ENCODE results near the gene CDKN2C.
"Not testable (repeated sequence)": the region's sequence is repeated elsewhere in the genome, so short reads cannot be mapped to it uniquely, and the experiment has no call there.

Gene CDKN2C

DNA sequence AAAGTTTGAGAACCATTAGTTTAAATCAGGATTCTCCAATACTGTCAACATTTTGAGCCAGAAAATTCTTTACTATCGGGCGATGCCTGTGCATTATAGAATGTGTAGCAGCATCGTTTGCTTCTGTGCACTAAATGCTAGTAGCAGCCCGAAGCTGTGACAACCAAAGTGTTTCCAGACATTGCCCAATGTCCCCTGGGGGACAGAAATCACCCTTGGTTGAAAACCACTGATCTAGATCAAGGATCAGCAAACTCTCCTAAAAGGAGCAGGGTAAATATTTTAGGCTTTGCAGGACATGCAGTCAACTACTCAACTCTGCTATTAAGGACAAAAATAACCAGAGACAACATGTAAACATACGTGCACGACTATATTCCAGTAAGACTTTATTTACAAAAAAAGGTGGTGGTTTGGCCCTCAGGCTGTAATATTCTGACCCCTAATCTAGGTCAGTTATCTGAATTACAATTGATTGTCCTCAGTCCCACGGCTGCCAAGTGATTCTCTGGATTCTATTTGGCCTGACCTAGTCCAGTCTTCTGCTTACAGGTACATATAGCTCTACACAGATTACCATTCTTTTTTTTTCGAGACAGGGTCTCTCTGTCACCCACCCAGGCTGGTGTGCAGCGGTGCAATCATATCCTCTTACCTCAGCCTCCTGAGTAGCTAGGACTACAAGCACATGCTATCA is 20.6 kb upstream of the CDKN2C start:
- Histone ChIP-seq H3K4me1 (no peaks in the 10 kb centered on the region), H3K36me3 (no peaks in the 10 kb centered on the region), H3K4me3 (ENCODE audit: low read depth, low read length) (no peak overlapping the region), H3K9me3 (no peaks in the 10 kb centered on the region), H3K27me3 (no peaks in the 10 kb centered on the region)
- TF ChIP-seq, protein P1, sequence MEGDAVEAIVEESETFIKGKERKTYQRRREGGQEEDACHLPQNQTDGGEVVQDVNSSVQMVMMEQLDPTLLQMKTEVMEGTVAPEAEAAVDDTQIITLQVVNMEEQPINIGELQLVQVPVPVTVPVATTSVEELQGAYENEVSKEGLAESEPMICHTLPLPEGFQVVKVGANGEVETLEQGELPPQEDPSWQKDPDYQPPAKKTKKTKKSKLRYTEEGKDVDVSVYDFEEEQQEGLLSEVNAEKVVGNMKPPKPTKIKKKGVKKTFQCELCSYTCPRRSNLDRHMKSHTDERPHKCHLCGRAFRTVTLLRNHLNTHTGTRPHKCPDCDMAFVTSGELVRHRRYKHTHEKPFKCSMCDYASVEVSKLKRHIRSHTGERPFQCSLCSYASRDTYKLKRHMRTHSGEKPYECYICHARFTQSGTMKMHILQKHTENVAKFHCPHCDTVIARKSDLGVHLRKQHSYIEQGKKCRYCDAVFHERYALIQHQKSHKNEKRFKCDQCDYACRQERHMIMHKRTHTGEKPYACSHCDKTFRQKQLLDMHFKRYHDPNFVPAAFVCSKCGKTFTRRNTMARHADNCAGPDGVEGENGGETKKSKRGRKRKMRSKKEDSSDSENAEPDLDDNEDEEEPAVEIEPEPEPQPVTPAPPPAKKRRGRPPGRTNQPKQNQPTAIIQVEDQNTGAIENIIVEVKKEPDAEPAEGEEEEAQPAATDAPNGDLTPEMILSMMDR (IDR thresholded peaks at IDR 0.05; ENCODE audit: low read depth, low read length), result no peak
- DNase-seq, result no peak

DNA sequence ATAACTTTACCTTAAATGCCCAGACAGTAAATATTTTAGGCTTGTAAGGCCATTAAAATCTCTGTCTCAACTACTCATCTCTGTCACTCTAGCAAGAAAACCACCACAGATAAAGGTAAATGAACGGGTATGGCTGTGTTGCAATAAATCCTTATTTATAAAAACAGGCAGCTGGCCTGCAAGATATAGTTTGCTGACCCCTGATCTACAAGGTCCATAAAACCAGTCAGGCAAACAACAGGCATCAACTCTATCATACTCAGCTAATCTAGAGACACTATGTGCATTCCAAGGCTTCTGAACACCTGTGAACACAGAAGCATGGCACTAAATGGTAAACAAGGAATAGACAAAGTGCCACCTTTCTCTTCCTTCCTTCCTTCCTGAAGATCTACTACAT is 19.6 kb upstream of the CDKN2C start:
- Histone ChIP-seq H3K27me3 (no peaks in the 10 kb centered on the region), H3K4me1 (no peaks in the 10 kb centered on the region), H3K36me3 (no peaks in the 10 kb centered on the region), H3K9me3 (no peaks in the 10 kb centered on the region), H3K4me3 (ENCODE audit: low read depth, low read length) (no peak overlapping the region)
- TF ChIP-seq, protein P1 (IDR thresholded peaks at IDR 0.05; ENCODE audit: low read depth, low read length), result no peak
- no peak for DNase-seq

DNA sequence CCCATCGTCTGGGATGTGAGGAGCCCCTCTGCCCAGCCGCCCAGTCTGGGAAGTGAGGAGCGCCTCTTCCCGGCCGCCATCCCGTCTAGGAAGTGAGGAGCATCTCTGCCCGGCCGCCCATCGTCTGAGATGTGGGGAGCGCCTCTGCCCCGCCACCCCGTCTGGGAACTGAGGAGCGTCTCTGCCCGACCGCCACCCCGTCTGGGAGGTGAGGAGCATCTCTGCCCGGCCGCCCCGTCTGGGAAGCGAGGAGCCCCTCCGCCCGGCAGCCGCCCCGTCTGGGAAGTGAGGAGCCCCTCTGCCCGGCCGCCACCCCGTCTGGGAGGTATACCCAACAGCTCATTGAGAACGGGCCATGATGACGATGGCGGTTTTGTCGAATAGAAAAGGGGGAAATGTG is 17.5 kb upstream of the CDKN2C start:
- not testable (repeated sequence) for H3K27me3 ChIP-seq; H3K36me3 ChIP-seq; H3K4me1 ChIP-seq; DNase-seq; H3K9me3 ChIP-seq; H3K4me3 ChIP-seq (ENCODE audit: low read depth, low read length)

DNA sequence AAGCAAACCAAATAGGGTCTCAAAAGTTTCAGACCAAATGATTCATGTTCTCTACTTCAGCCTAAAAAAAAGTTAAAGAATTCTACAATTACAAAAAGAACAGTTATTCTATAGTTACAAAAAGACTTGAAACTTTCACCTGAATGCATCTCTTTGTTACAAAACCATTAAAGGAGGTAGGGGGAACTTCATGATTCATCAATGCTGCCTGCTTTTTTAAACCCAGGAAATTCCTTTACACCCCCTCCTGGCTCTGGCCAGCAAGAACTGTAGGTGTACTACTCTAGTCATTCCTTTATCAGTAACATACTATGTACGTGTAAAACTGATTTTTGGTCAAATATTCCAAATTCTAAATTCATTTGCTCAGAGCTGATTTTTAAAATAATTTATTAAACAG is 14.9 kb upstream of the CDKN2C start:
- no peak overlapping the region for H3K4me3 ChIP-seq (ENCODE audit: low read depth, low read length)
- no peaks in the 10 kb centered on the region for H3K36me3 ChIP-seq
- H3K4me1 ChIP-seq, result no peaks in the 10 kb centered on the region
- DNase-seq, result no peak
- TF ChIP-seq, protein P1 (IDR thresholded peaks at IDR 0.05; ENCODE audit: low read depth, low read length), result no peak
- no peaks in the 10 kb centered on the region for H3K27me3 ChIP-seq
- no peaks in the 10 kb centered on the region for H3K9me3 ChIP-seq

DNA sequence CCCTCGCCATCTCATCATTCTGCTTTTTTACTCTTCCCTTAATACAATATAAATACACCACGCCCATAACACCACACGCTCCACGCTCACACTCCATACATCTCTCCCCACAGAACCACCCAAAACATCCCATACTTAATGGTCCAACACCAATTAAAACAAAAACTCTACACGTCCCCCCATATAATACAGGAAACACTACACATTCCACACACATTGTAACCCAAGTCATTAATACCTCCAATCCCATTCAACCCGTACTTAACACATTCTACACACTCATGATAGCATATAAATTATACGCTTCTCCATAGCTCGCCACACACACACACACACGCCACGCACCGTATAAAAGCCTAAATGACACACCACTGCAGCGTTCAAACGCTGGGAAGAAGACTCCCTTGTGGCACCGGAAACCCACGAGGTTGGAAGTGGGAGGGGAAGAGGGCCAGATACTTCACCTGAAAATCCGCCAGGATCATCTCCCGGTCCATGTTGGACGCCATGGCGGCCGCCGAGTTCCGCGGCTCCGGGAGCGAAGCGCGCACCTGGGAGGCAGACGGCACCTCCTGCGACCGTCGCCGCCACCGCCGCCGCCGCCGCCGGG is 10.6 kb upstream of the CDKN2C start:
- Histone ChIP-seq H3K4me3 (ENCODE audit: low read depth, low read length) (peak overlapping the region; percentile 90), H3K27me3 (no peaks in the 10 kb centered on the region), H3K36me3 (no peaks in the 10 kb centered on the region), H3K4me1 (no peaks in the 10 kb centered on the region), H3K9me3 (no peaks in the 10 kb centered on the region)
- DNase-seq, result no peak
- TF ChIP-seq, protein P1 (IDR thresholded peaks at IDR 0.05; ENCODE audit: low read depth, low read length), result no peak

DNA sequence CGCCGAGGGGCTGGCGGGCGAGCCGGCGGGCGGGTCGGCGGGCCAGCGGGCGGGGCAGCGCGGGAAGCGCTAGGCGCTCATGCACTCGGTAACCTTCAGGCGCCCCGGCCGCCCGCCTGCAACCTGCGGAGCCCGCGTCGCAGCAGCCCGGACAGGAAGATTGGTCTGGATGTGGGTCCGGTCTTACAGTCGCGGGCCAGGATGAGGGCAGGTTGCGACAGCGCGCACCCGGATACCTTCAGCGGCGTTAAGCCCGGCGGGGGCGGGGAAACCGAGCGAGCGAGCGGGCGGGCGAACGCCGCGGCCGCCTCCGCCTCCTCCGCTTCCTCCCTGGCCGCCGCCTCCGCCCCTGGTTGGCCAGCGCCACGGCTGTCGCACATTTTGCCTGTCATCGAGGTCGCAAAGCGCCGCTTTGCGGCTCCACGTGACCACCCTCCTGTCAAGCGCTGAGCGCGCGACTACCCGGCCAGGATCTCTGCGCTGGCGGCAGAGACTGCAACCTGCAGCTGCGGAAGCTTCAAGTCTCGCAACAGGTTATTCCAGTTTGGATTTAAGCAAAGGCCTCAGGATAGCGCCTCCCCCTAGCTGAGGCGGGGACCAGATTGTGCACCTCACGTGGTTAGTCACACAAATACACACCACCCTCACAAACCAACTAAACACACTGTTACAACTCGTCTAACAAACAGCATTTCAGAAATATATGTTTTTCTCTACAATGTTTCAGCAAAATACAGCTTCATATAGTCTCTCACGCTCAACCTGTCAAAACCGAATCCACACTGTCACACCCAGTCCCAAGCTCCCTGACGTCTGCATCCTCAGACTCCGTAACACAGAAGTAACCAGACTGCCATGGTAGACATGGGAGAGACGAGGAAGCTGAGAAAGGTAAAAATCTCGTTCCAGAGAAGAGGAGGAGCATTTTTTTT is 9.9 kb upstream of the CDKN2C start, which contains the start of gene FAF1:
TSS of gene FAF1 (minus strand) at position 355 of the 932 bp plus-strand sequence. CDS start 456 bp downstream, outside the sequence.
- H3K9me3 ChIP-seq, result no peaks in the 10 kb centered on the region
- H3K36me3 ChIP-seq, result no peaks in the 10 kb centered on the region
- H3K4me3 ChIP-seq (ENCODE audit: low read depth, low read length), result peak within 1 kb of the TSS; percentile 90
- DNase-seq, result peak; percentile 93
- no peaks in the 10 kb centered on the region for H3K27me3 ChIP-seq
- no peaks in the 10 kb centered on the region for H3K4me1 ChIP-seq
- TF ChIP-seq, protein P1 (IDR thresholded peaks at IDR 0.05; ENCODE audit: low read depth, low read length), result peak; percentile 37; the same call in 1 of the 2 replicates

Measured in BE2C (cell line).